Lower lobe of right lung (tissue), 2 donors: ENCODE results near the gene IRF2BPL. TPM values are rescaled to one million over a fixed set of nuclear protein-coding genes. Genes with fewer than 3 reads are reported as not detected.

Source experiments
- ATAC-seq, 2 donors: fragments of 200-7000 bp; cut with Tn5 transposase; one replicate each; pipeline ENCODE4 v1.9.1; 2020 to 2022; ENCODE audit warnings: mild to moderate bottlenecking in 2 of 2, moderate library complexity in 2 of 2
- DNase-seq: peaks from one replicate; pipeline ENCODE4 v3.0.0-alpha.2; 2020
- H3K27ac ChIP-seq: fragments of 200-600 bp; one replicate; pipeline ENCODE4 v1.8.0; 2022
- H3K27me3 ChIP-seq: fragments of 200-600 bp; one replicate; pipeline ENCODE4 v1.8.0; 2022; ENCODE audit warnings: low read depth
- H3K36me3 ChIP-seq: fragments of 200-600 bp; one replicate; pipeline ENCODE4 v1.8.0; 2022; ENCODE audit warnings: mild to moderate bottlenecking
- H3K4me1 ChIP-seq: fragments of 200-600 bp; one replicate; pipeline ENCODE4 v1.8.0; 2022
- H3K4me3 ChIP-seq: fragments of 200-600 bp; one replicate; pipeline ENCODE4 v1.8.0; 2022; ENCODE audit warnings: mild to moderate bottlenecking
- H3K9me3 ChIP-seq: fragments of 200-600 bp; one replicate; pipeline ENCODE4 v1.8.0; 2022
- CTCF ChIP-seq: fragments of 200-600 bp; IDR thresholded peaks from one replicate; pipeline ENCODE4 v1.8.0; 2022; ENCODE audit warnings: antibody characterized with exemption, mild to moderate bottlenecking
- intact Hi-C: fragments of 100-400 bp; cut with DNase I; formaldehyde crosslinking; loops from one replicate; pipeline ENCODE4 v1.11.0; 2022
- total RNA-seq: library from RNA; stranded (reverse); fragmentation: NEBNext Ultra II Directional; extraction: Animal tissue kit (Norgen Biotek cat#: 25700); gene quantifications from one replicate; pipeline ENCODE4 v1.2.1, GENCODE V29; 2021
- donor health status: DM: no; HTN: yes; CAD: no; lungs with severe emphysema.

IRF2BPL gene
- total RNA-seq, 1 donor from 2014 or later = 44.3 TPM

- Histone ChIP-seq H3K36me3 (no peaks in the 10 kb centered on the region), H3K4me3 (no peak overlapping the region), H3K9me3 (no peaks in the 10 kb centered on the region), H3K27me3 (no peaks in the 10 kb centered on the region), H3K27ac (peak overlapping the region; percentile 41), H3K4me1 (peaks cover 68% of the 10 kb centered on the region)
- TF ChIP-seq CTCF = no peak
- DNase-seq (no peak), ATAC-seq (peak; percentile 76 to 87)
- intact Hi-C loops = no loop called here
Observed at GRCh38 chr14:77003960-77004710, 24.4 kb downstream of the IRF2BPL start.

GRCh38 chr14:77002889-77003288 is 25.6 kb downstream of the IRF2BPL start:
- Histone ChIP-seq H3K27ac (no peak overlapping the region), H3K9me3 (no peaks in the 10 kb centered on the region), H3K4me1 (peaks cover 56% of the 10 kb centered on the region), H3K27me3 (no peaks in the 10 kb centered on the region), H3K36me3 (no peaks in the 10 kb centered on the region), H3K4me3 (no peak overlapping the region)
- ATAC-seq (peak in 1 of 2 donors; percentile 2), DNase-seq (no peak)
- TF ChIP-seq CTCF = no peak
- intact Hi-C loops = no loop called here

- Histone ChIP-seq H3K9me3 (no peaks in the 10 kb centered on the region), H3K4me1 (peaks cover 50% of the 10 kb centered on the region), H3K4me3 (no peak overlapping the region), H3K36me3 (no peaks in the 10 kb centered on the region), H3K27me3 (no peaks in the 10 kb centered on the region), H3K27ac (no peak overlapping the region)
- intact Hi-C loops = no loop called here
- TF ChIP-seq CTCF = no peak
- ATAC-seq = no peak
- DNase-seq = no peak
Observed at GRCh38 chr14:77002335-77002734, 26.2 kb downstream of the IRF2BPL start.

- ATAC-seq (peak in 1 of 2 donors; percentile 40), DNase-seq (no peak)
- Histone ChIP-seq H3K4me3 (peak overlapping the region; percentile 17), H3K9me3 (no peaks in the 10 kb centered on the region), H3K4me1 (peaks cover 41% of the 10 kb centered on the region), H3K36me3 (no peaks in the 10 kb centered on the region), H3K27ac (peak overlapping the region; percentile 31), H3K27me3 (no peaks in the 10 kb centered on the region)
- TF ChIP-seq CTCF = no peak
- intact Hi-C loops = no loop called here
Observed at GRCh38 chr14:77000340-77001270, 27.9 kb downstream of the IRF2BPL start.

GRCh38 chr14:76998910-76999309 is 29.6 kb downstream of the IRF2BPL start:
- no peaks in the 10 kb centered on the region for H3K27me3 ChIP-seq
- DNase-seq (no peak), ATAC-seq (peak; percentile 44 to 71)
- no peak overlapping the region for H3K27ac ChIP-seq
- H3K4me3 ChIP-seq = no peak overlapping the region
- no peak for TF ChIP-seq CTCF
- no peaks in the 10 kb centered on the region for H3K36me3 ChIP-seq
- peaks cover 27% of the 10 kb centered on the region for H3K4me1 ChIP-seq
- intact Hi-C loops = no loop called here
- H3K9me3 ChIP-seq = no peaks in the 10 kb centered on the region
